ENCODE data around the gene PRKCZ.

- TF ChIP-seq EZH2phosphoT487 (IDR thresholded peaks at IDR 0.05; ENCODE audit: insufficient read depth, low read depth) (no peak), EZH2 (IDR thresholded peaks at IDR 0.05; ENCODE audit: insufficient read depth, poor library complexity, severe bottlenecking) (no peak)
These were observed 57.5 kb downstream of the PRKCZ start for GRCh38 chr1:2107586-2108212.

All from GM23248 (cell line).